Right cardiac atrium (tissue), 5 donors: ENCODE measurements around the gene METTL15. TPM values are rescaled to one million over a fixed set of nuclear protein-coding genes. Genes with fewer than 3 reads are reported as not detected.
"Not testable (repeated sequence)": the region's sequence is repeated elsewhere in the genome, so short reads cannot be mapped to it uniquely, and the experiment has no call there.

ENCODE experiments used
- ATAC-seq, 2 donors: fragments of 200-7000 bp; cut with Tn5 transposase; one replicate each; pipeline versions ENCODE4 v1.8.0 to v1.9.1; 2020; ENCODE audit warnings: moderate library complexity in 2 of 2, mild to moderate bottlenecking in 1 of 2
- DNase-seq, 3 donors: peaks; one replicate each; pipeline ENCODE4 v3.0.0-alpha.2; 2020
- H3K27ac ChIP-seq: one replicate; pipeline ENCODE4 v1.5.1; 2013; ENCODE audit warnings: mild to moderate bottlenecking, low read length, control low read depth, moderate library complexity
- H3K27me3 ChIP-seq: one replicate; pipeline ENCODE4 v1.6.1; 2013; ENCODE audit not compliant: control insufficient read depth, insufficient read depth
- H3K4me1 ChIP-seq: one replicate; pipeline ENCODE4 v1.6.1; 2013; ENCODE audit warnings: low read length; ENCODE audit not compliant: control insufficient read depth, insufficient read depth
- H3K4me3 ChIP-seq: one replicate; pipeline ENCODE4 v1.5.1; 2013; ENCODE audit warnings: low read length, control low read depth
- H3K9me3 ChIP-seq: one replicate; pipeline ENCODE4 v1.6.1; 2013; ENCODE audit warnings: low read length; ENCODE audit not compliant: control insufficient read depth
- WGBS: extraction: QIAGEN DNeasy Blood & Tissue Kit; methylation state at CpG from one replicate; pipeline ENCODE4 v1.1.7; 2013; 5-methylcytosine and 5-hydroxymethylcytosine counted together
- intact Hi-C, 4 donors: fragments of 100-400 bp; cut with DNase I; formaldehyde crosslinking; loops; one replicate each; pipeline versions ENCODE4 v1.11.0 to v1.14.0; 2022 to 2023
- polyA plus RNA-seq: library from polyadenylated mRNA; stranded (reverse); fragments of 200-250 nt; gene quantifications from one replicate; pipeline ENCODE4 v1.2.3, GENCODE V29; 2013
- total RNA-seq, 4 donors: library from RNA; stranded (reverse); fragmentation: NEBNext Ultra II Directional; extraction: Animal tissue kit (Norgen Biotek cat#: 25700); gene quantifications; one replicate each; pipeline ENCODE4 v1.2.1, GENCODE V29; 2021
- donor health status: healthy with polysubstance abuse.
- donor health status: DM: no; HTN: yes; CAD: no.
- donor health status: DM: no; HTN: no; CAD: no.
- donor health status: DM: no; HTN: yes; CAD: no; lungs with severe emphysema.
- donor health status: DM: yes; HTN: yes; CAD: no.

Gene METTL15
- total and polyA plus RNA-seq, 5 donors, result 4.8 to 10.2 (median 8.8) TPM

- H3K27ac ChIP-seq, result no peak overlapping the region
- H3K9me3 ChIP-seq, result no peaks in the 10 kb centered on the region
- H3K4me1 ChIP-seq, result no peaks in the 10 kb centered on the region
- intact Hi-C loops, result no loop called here
- ATAC-seq, result no peak
- no peak for DNase-seq
- no peak overlapping the region for H3K4me3 ChIP-seq
- H3K27me3 ChIP-seq, result no peaks in the 10 kb centered on the region
Observed at GRCh38 chr11:28092786-28093185, 15.4 kb upstream of the METTL15 start.

GRCh38 chr11:28098257-28098656, 9.9 kb upstream of the METTL15 start:
- ATAC-seq (no peak), DNase-seq (no peak)
- Histone ChIP-seq H3K27ac (no peak overlapping the region), H3K9me3 (no peaks in the 10 kb centered on the region), H3K27me3 (no peaks in the 10 kb centered on the region), H3K4me1 (no peaks in the 10 kb centered on the region), H3K4me3 (no peak overlapping the region)
- 55% methylated on average over 1 of the region's 1 CpG for WGBS
- intact Hi-C loops, result no loop called here

- no peaks in the 10 kb centered on the region for H3K27me3 ChIP-seq
- H3K4me3 ChIP-seq, result no peak overlapping the region
- DNase-seq (no peak), ATAC-seq (no peak)
- intact Hi-C loops, result no loop called here
- H3K4me1 ChIP-seq, result no peaks in the 10 kb centered on the region
- no peak overlapping the region for H3K27ac ChIP-seq
- no peaks in the 10 kb centered on the region for H3K9me3 ChIP-seq
- WGBS, result 37% methylated on average over 1 of the region's 1 CpG
Observed at GRCh38 chr11:28099715-28100114, 8.5 kb upstream of the METTL15 start.

GRCh38 chr11:28100665-28101064, 7.5 kb upstream of the METTL15 start:
- 80% methylated on average over 2 of the region's 2 CpGs for WGBS
- intact Hi-C loops, result no loop called here
- ATAC-seq, result no peak

GRCh38 chr11:28102300-28102699, 5.9 kb upstream of the METTL15 start:
- H3K27me3 ChIP-seq, H3K4me1 ChIP-seq, DNase-seq, H3K4me3 ChIP-seq, intact Hi-C loops, H3K27ac ChIP-seq, H3K9me3 ChIP-seq, ATAC-seq: not testable (repeated sequence)
- 89% methylated on average over 4 of the region's 4 CpGs for WGBS

More at GRCh38 chr11:28100665-28101064, 7.5 kb upstream of the METTL15 start:
- no peaks in the 10 kb centered on the region for H3K27me3 ChIP-seq
- H3K9me3 ChIP-seq, result no peaks in the 10 kb centered on the region
- no peak for DNase-seq
- no peak overlapping the region for H3K27ac ChIP-seq
- no peaks in the 10 kb centered on the region for H3K4me1 ChIP-seq
- H3K4me3 ChIP-seq, result no peak overlapping the region

GRCh38 chr11:28104425-28104824, 3.8 kb upstream of the METTL15 start:
- 92% methylated on average over 1 of the region's 1 CpG for WGBS
- no peaks in the 10 kb centered on the region for H3K4me1 ChIP-seq
- ATAC-seq, result no peak

GRCh38 chr11:28104984-28105383, 3.2 kb upstream of the METTL15 start:
- ATAC-seq, result no peak
- Histone ChIP-seq H3K4me3 (no peak overlapping the region), H3K9me3 (no peaks in the 10 kb centered on the region), H3K27me3 (no peaks in the 10 kb centered on the region), H3K4me1 (no peaks in the 10 kb centered on the region), H3K27ac (no peak overlapping the region)
- intact Hi-C loops, result no loop called here
- 88% methylated on average over 2 of the region's 2 CpGs for WGBS
- DNase-seq, result no peak

More at GRCh38 chr11:28104425-28104824, 3.8 kb upstream of the METTL15 start:
- H3K27ac ChIP-seq, result no peak overlapping the region
- H3K4me3 ChIP-seq, result no peak overlapping the region
- no peak for DNase-seq
- H3K27me3 ChIP-seq, result no peaks in the 10 kb centered on the region
- no peaks in the 10 kb centered on the region for H3K9me3 ChIP-seq
- intact Hi-C loops, result no loop called here

- Histone ChIP-seq H3K27me3 (no peaks in the 10 kb centered on the region), H3K4me3 (no peak overlapping the region), H3K9me3 (no peaks in the 10 kb centered on the region), H3K27ac (no peak overlapping the region), H3K4me1 (no peaks in the 10 kb centered on the region)
- intact Hi-C loops, result no loop called here
- ATAC-seq (no peak), DNase-seq (no peak)
- 82% methylated on average over 5 of the region's 5 CpGs for WGBS
Observed at GRCh38 chr11:28105869-28106268, 2.3 kb upstream of the METTL15 start.

GRCh38 chr11:28106353-28107043, 1.7 kb upstream of the METTL15 start:
- no peaks in the 10 kb centered on the region for H3K4me1 ChIP-seq
- H3K27ac ChIP-seq, result no peak overlapping the region
- intact Hi-C loops, result no loop called here
- DNase-seq, result no peak
- no peak for ATAC-seq
- H3K27me3 ChIP-seq, result no peaks in the 10 kb centered on the region
- WGBS, result 87% methylated on average over 14 of the region's 14 CpGs
- H3K4me3 ChIP-seq, result no peak overlapping the region
- no peaks in the 10 kb centered on the region for H3K9me3 ChIP-seq

- Histone ChIP-seq H3K27me3 (no peaks in the 10 kb centered on the region), H3K4me1 (no peaks in the 10 kb centered on the region), H3K9me3 (no peaks in the 10 kb centered on the region), H3K27ac (no peak overlapping the region), H3K4me3 (peak overlapping the region; percentile 76)
- intact Hi-C loops, result no loop called here
- 1% methylated on average over 11 of the region's 11 CpGs for WGBS
- DNase-seq (no peak), ATAC-seq (no peak)
Observed at GRCh38 chr11:28107191-28107749, 918 bp upstream of the METTL15 start.

- 69% methylated on average over 3 of the region's 3 CpGs for WGBS
- intact Hi-C loops, result no loop called here
- H3K9me3 ChIP-seq, result no peaks in the 10 kb centered on the region
- no peak overlapping the region for H3K27ac ChIP-seq
- H3K4me3 ChIP-seq, result no peak overlapping the region
- no peaks in the 10 kb centered on the region for H3K27me3 ChIP-seq
- ATAC-seq (no peak), DNase-seq (no peak)
- H3K4me1 ChIP-seq, result no peaks in the 10 kb centered on the region
Observed at GRCh38 chr11:28108958-28109357, 770 bp downstream of the METTL15 start.
